ENCODE results near the gene NKX1-1. TPM values are rescaled to one million over a fixed set of nuclear protein-coding genes. Genes with fewer than 3 reads are reported as not detected.

The NKX1-1 gene
- total RNA-seq, 1 donor from 2014 or later: not detected

DNA sequence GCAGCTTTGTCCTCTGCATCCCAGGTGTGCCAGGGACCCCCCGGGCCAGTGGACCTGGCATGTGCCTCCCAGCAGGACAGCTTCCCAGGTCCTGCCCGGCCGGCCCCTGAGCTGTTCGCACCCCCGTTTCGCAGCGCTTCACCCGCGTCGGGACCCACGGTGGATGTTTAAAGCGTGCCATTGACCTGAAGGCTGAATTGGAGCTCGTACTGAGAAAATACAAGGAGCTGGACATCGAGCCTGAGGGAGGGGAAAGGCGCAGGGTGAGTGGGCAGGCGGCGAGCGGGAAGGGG is 51.3 kb downstream of the NKX1-1 start:
- Histone ChIP-seq H3K4me2 (no peak overlapping the region), H3K4me1 (no peaks in the 10 kb centered on the region), H4K20me1 (ENCODE audit: low read depth) (peaks cover 9% of the 10 kb centered on the region), H3K27ac (no peak overlapping the region), H3K4me3 (no peak overlapping the region), H3K36me3 (no peaks in the 10 kb centered on the region), H3K79me2 (ENCODE audit: low read depth) (no peaks in the 10 kb centered on the region), H3K27me3 (no peaks in the 10 kb centered on the region), H2AFZ (replicated peaks) (no peak overlapping the region), H3F3A (ENCODE audit: low read depth) (no peaks in the 10 kb centered on the region), H3K9me3 (ENCODE audit: low read depth) (no peaks in the 10 kb centered on the region), H3K9ac (no peak overlapping the region)
- peaks cover 1% of the 10 kb centered on the region for H3K36me3 Mint-ChIP-seq
- H3K27me3 Mint-ChIP-seq (ENCODE audit: insufficient read depth, low read depth): peaks cover 4% of the 10 kb centered on the region
- H3K4me1 Mint-ChIP-seq: peaks cover 8% of the 10 kb centered on the region
- no peak overlapping the region for H3K27ac Mint-ChIP-seq
- H3K4me3 Mint-ChIP-seq: no peak overlapping the region
- no peaks in the 10 kb centered on the region for H3K9me3 Mint-ChIP-seq
- TF ChIP-seq, protein P1, sequence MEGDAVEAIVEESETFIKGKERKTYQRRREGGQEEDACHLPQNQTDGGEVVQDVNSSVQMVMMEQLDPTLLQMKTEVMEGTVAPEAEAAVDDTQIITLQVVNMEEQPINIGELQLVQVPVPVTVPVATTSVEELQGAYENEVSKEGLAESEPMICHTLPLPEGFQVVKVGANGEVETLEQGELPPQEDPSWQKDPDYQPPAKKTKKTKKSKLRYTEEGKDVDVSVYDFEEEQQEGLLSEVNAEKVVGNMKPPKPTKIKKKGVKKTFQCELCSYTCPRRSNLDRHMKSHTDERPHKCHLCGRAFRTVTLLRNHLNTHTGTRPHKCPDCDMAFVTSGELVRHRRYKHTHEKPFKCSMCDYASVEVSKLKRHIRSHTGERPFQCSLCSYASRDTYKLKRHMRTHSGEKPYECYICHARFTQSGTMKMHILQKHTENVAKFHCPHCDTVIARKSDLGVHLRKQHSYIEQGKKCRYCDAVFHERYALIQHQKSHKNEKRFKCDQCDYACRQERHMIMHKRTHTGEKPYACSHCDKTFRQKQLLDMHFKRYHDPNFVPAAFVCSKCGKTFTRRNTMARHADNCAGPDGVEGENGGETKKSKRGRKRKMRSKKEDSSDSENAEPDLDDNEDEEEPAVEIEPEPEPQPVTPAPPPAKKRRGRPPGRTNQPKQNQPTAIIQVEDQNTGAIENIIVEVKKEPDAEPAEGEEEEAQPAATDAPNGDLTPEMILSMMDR (IDR thresholded peaks at IDR 0.05): no peak
- TF ChIP-seq EZH2 (IDR thresholded peaks at IDR 0.05): no peak
- no peak for DNase-seq (ENCODE audit: low spot score)

DNA sequence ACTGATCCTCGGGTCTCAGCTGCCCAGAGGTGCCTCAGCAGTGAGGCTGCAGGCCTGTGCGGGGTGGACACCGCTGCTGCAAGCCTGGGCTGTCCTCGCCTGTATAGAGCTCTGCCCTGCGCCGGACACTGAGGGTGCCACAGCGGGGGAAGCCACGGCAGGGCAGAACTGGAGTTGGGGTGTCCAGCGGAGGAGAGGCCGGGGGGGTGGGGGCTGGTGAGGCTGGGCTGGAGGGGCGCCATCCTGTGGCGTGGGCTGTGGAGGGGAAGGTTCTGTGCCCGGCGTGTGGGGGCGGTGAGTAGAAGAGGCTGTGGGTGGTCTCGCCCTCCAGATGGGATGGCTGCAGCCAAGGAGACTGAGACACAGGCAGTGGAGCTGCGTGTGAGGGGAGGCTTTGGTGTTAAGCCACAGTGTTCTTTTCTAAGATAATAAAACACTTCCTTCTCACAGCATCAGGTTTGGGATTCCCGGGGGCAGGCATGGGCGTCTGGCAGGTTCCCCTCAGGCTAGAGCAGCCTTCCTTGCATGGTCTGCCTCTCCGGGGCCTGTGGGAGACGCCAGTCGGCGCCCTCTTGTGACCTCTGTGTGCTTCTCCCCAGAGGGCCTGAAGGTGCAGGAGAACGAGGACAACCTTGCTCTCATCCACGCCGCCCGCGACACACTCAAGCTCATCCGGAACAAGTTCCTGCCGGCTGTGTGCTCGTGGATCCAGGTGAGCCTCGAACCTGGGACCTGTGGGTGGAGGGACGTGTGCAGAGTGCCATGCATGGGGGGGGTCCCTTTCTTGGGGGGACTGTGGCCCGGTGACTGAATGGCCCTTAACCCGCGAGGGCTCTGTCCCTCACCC is 51.9 kb downstream of the NKX1-1 start:
- peaks cover 6% of the 10 kb centered on the region for H3K4me1 Mint-ChIP-seq
- H4K20me1 ChIP-seq (ENCODE audit: low read depth): peaks cover 9% of the 10 kb centered on the region
- H3K27ac ChIP-seq: no peak overlapping the region
- no peak overlapping the region for H3K4me2 ChIP-seq
- H3K4me1 ChIP-seq: no peaks in the 10 kb centered on the region
- no peak for DNase-seq (ENCODE audit: low spot score)
- H3K9me3 Mint-ChIP-seq: no peaks in the 10 kb centered on the region
- no peak overlapping the region for H3K9ac ChIP-seq
- peaks cover 4% of the 10 kb centered on the region for H3K27me3 Mint-ChIP-seq (ENCODE audit: insufficient read depth, low read depth)
- H3K79me2 ChIP-seq (ENCODE audit: low read depth): no peaks in the 10 kb centered on the region
- H3K9me3 ChIP-seq (ENCODE audit: low read depth): no peaks in the 10 kb centered on the region
- TF ChIP-seq EZH2phosphoT487 (IDR thresholded peaks at IDR 0.05): no peak
- TF ChIP-seq, protein P1 (IDR thresholded peaks at IDR 0.05): no peak
- no peak for TF ChIP-seq EZH2 (IDR thresholded peaks at IDR 0.05)
- H3F3A ChIP-seq (ENCODE audit: low read depth): no peaks in the 10 kb centered on the region
- peaks cover 3% of the 10 kb centered on the region for H3K36me3 Mint-ChIP-seq
- H3K4me3 ChIP-seq: no peak overlapping the region
- no peak overlapping the region for H3K27ac Mint-ChIP-seq
- H3K36me3 ChIP-seq: no peaks in the 10 kb centered on the region
- no peak overlapping the region for H2AFZ ChIP-seq (replicated peaks)
- H3K27me3 ChIP-seq: no peaks in the 10 kb centered on the region
- H3K4me3 Mint-ChIP-seq: no peak overlapping the region

GRCh38 chr4:1353186-1354055 is 52.8 kb downstream of the NKX1-1 start:
- peaks cover under 1% of the 10 kb centered on the region for H3F3A ChIP-seq (ENCODE audit: low read depth)
- no peak overlapping the region for H3K4me2 ChIP-seq
- H3K27ac ChIP-seq: no peak overlapping the region
- peaks cover 9% of the 10 kb centered on the region for H3K36me3 Mint-ChIP-seq
- peaks cover 9% of the 10 kb centered on the region for H3K79me2 ChIP-seq (ENCODE audit: low read depth)
- no peaks in the 10 kb centered on the region for H3K4me1 ChIP-seq
- H2AFZ ChIP-seq (replicated peaks): no peak overlapping the region
- no peak overlapping the region for H3K4me3 ChIP-seq
- H3K27ac Mint-ChIP-seq: no peak overlapping the region
- H3K9ac ChIP-seq: no peak overlapping the region
- H3K9me3 Mint-ChIP-seq: no peaks in the 10 kb centered on the region
- peaks cover 9% of the 10 kb centered on the region for H4K20me1 ChIP-seq (ENCODE audit: low read depth)
- H3K4me3 Mint-ChIP-seq: no peak overlapping the region
- peaks cover 4% of the 10 kb centered on the region for H3K27me3 Mint-ChIP-seq (ENCODE audit: insufficient read depth, low read depth)
- no peaks in the 10 kb centered on the region for H3K9me3 ChIP-seq (ENCODE audit: low read depth)
- DNase-seq (ENCODE audit: low spot score): no peak
- H3K36me3 ChIP-seq: no peaks in the 10 kb centered on the region
- TF ChIP-seq EZH2phosphoT487 (IDR thresholded peaks at IDR 0.05): no peak
- no peak for TF ChIP-seq EZH2 (IDR thresholded peaks at IDR 0.05)
- TF ChIP-seq, protein P1 (IDR thresholded peaks at IDR 0.05): no peak
- no peaks in the 10 kb centered on the region for H3K27me3 ChIP-seq
- peaks cover 14% of the 10 kb centered on the region for H3K4me1 Mint-ChIP-seq

Other genes with a start within 250 kb of the NKX1-1 start
- 2.1 and 9.0 TPM in 2 replicates for gene SPON2, start 233.9 kb downstream of the NKX1-1 start, total RNA-seq (ENCODE audit: low replicate concordance)
- 171 and 243 TPM in 2 replicates for gene CTBP1, start 157.3 kb downstream of the NKX1-1 start, total RNA-seq (ENCODE audit: low replicate concordance)
- gene MAEA, start 116.6 kb downstream of the NKX1-1 start, total RNA-seq (ENCODE audit: low replicate concordance): 38.2 and 68.6 TPM in 2 replicates
- gene UVSSA, start 59.2 kb downstream of the NKX1-1 start, total RNA-seq (ENCODE audit: low replicate concordance): 10.9 and 19.2 TPM in 2 replicates

Measured in neural progenitor cell (in vitro differentiated cells).